Skeletal muscle cell (primary cell): ENCODE data around the gene BAZ2B.

Experiments used
- DNase-seq: peaks from one replicate; pipeline ENCODE4 v3.0.0-alpha.2; 2010; ENCODE audit warnings: low read depth
- H3K4me3 ChIP-seq: 2 replicates; pipeline ENCODE4 v1.5.1; 2011; ENCODE audit warnings: low read depth, mild to moderate bottlenecking, control low read depth, low read length, moderate library complexity

BAZ2B gene

DNA sequence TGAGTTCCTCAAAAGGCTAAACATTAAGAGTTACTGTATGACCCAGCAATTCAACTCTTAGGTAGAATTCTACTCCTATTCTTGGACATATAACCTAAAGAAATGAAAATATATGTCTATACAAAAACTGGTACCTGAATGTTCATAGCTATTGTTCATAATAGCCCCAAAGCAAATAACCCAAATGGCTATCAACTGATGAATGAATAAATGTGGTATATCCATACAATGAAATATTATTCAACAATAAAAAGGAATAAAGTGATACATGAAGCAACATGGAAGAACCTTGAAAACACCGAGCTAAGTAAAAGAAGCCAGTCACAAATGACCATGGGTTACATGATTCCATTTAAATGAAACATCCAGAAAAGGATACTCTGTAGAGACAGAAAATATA, 114.6 kb downstream of the BAZ2B start:
- no peak overlapping the region for H3K4me3 ChIP-seq
- DNase-seq = no peak

DNA sequence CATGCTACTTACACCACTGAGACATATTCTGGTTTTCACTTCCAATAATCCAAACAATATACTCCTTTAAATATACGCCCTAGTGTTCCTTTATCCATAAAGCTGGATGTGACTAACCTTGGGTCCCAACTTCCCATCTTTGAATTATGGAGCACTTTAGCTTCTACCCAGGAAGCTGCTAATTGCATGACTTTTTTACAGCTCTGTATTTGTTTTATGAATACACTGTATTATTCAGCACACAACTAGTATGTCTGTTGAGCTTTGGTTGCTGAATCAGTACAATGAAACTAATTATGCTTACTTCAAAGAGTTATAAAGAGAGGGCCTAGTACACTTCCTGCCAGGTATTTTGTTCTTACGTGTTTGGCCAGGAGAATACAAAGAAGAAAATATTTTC, 118.5 kb downstream of the BAZ2B start:
- H3K4me3 ChIP-seq = no peak overlapping the region
- DNase-seq = no peak

DNA sequence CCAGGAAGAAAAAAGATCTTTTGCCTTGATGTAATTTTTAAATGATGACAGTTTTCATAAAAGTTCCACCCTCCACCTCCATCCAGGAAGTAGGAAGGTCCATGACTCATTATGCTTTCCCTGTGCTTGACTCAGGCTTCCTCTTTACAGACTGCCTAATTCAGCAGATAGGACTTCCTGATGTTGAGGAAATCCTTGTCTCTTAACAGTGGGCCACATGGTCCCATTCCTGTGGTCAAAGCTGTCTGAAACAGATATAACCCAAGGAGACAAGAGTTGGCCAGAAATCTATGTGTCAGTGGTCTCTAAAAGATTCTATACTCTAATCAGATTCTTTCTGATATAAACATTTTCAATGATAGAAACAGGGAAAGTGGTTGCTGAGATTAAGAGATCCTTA, 119.1 kb downstream of the BAZ2B start:
- H3K4me3 ChIP-seq = no peak overlapping the region
- peak; percentile 78 for DNase-seq

DNA sequence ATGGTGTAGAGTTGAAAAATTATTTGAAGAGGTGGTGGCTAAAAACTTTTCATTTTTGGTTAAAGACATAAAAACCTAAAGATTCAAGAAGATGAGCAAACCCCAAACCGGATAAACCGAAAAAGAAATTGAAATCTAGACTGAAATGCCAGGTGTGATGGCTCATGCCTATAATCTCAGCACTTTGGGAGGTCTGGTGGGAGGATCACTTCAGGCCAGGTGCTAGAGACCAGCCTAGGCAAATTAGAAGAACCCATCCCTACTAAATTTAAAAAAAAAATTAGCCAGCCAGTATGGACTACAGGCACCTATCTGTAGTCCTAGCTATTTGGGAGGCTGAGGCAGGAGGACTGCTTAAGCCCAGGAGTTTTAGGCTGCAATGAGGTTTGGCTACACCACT, 126.9 kb downstream of the BAZ2B start:
- H3K4me3 ChIP-seq = no peak overlapping the region
- DNase-seq = no peak

DNA sequence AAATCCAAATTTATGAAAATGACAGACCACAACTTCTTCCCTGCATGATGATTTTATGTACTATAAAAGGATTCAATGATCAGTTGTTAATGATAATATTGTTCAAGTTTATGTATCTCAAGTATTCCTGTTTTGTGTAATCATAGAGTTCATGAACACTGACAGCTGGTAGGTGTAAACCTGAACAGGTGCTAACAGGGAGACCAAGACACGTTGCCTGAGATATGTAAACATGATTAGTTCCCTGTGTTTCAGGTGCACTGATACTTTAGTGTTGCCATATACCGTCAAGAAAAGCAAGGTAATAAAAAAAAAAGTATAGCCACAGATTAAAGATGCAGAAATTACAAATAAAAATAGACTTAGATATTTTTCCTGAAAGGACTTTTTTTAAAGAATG, 131.8 kb downstream of the BAZ2B start:
- no peak overlapping the region for H3K4me3 ChIP-seq
- no peak for DNase-seq

DNA sequence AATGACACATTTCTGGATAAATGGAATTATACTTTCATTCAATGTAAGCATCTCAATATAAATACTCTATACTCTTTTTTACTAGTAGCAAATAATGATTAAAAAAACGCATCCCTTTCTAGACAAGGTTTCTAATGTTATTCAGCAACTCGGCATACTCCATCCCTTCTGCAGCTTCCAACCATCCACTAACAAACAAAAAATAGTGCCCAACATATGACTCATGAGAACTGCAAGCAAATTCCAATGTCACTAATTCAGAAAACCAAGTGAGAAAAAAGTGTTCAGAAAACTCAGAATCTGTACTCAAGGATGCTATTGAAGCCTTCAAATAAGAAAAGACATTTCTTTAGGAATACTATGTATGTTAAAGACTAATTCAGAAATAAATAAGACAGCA, 140.0 kb downstream of the BAZ2B start:
- H3K4me3 ChIP-seq = no peak overlapping the region
- no peak for DNase-seq

DNA sequence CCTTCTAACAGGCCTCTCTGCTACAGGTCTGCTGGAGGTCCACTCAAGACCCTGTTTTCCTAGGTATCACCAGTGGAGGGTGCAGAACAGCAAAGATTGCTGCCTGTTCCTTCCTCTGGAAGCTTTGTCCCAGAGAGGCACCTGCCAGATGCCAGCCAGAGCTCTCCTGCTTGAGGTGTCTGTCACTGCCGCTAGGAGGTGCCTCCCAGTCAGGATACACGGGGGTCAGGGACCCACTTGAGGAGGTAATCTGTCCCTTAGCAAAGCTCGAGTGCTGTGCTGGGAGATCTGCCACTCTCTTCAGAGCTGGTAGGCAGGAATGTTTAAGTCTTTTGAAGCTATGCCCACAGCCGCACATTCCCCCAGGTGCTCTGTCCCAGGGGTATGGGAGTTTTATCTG, 140.6 kb downstream of the BAZ2B start:
- H3K4me3 ChIP-seq = no peak overlapping the region
- no peak for DNase-seq

DNA sequence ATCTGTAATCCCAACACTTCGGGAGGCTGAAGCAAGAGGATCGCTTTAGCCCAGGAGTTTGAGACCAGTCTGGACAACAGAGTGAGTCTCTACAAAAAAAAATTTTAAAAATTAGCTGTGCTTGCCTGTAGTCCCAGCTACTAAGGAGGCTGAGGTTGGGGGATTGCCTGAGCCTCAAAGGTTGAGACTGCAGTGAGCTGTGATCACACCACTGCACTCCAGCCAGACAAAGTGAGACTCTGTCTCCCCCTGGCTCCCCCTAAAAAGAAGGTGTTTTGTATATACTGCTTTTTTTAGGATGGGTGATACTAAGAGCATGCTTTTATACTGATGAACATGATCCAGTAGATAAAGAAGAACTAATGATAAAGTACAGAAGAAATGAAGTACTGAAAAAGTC, 145.0 kb downstream of the BAZ2B start:
- H3K4me3 ChIP-seq = no peak overlapping the region
- DNase-seq = no peak

DNA sequence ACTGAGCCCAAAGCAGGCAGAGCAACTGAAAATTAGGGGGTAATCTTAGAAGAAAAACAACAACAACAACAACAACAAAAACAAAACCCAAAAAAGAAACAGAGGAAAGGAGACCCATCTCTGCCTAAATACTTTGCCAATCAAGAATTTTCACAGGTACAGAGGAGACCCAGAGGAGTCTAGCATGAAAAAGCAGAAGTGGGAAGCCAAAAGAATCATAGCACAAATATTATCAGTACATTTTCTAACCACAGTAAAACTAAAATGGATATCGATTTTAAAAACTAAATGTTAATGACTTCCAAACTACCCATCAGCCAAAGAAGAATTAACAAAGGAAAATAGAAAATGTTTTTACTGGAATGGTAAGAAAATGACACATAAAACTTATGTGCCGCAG, 148.1 kb downstream of the BAZ2B start:
- DNase-seq = no peak
- no peak overlapping the region for H3K4me3 ChIP-seq

DNA sequence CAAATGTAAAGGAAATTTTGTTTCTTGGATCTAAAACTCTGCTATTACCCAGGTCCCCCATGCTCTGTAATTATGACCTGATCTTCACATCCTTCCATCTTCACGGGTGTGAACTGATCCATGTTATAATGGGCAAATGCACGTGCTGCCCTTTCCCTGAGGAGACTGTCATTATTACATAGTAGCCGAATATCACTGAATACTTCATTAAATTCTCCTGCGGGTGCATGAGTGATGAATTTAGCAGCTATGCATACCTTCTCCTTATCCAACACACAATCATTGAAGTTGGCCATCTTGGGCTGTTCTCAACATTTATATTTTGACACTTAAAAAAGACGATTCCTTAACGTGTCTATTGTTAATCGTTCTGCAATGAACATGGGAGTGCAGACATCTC, 153.4 kb downstream of the BAZ2B start:
- H3K4me3 ChIP-seq = no peak overlapping the region
- no peak for DNase-seq

DNA sequence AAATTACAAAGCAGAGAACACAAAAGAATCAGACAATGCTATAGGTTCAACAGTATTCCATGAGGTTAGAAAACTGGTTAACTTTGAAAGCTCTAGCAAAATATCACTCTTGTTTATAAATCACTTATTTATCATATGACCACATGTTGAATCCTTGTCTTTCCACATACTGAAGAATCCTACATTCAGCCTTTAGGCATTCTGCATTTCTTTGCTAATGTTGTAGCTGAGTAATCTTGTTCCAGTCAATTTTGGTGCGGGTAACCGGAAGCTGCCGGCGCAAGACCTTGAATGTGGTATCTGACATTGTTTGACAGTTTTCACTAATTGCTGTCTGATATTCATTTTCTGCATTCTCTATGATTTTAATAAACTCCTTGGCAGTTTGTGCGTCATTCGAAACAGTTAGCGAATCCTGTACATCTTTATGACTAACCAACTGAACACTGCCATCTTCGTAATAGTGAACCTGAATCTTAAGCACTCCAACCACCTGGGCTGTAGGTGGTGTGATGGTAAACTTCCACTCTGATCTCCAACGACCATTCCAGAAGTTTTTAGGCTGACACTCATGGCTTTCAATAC, 154.1 kb downstream of the BAZ2B start:
- H3K4me3 ChIP-seq = no peak overlapping the region
- DNase-seq = no peak

DNA sequence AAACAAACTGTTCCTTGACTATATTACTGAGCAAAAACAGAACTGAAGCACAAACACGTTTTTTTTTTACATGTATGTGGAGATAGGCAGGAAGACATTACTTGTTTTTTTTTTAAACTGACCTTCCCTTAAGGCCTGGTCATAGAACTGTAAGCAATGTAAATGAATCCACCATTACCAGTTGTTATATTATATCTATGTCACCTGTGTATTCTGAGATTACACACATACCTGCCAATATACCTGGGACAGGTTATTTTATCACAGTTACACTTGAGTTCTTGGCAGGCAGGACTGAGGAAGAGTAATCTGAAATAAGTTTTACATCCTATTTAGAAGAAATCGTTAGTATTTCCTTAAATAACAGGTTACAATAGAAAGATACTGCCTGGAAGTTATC, 155.3 kb downstream of the BAZ2B start:
- H3K4me3 ChIP-seq = no peak overlapping the region
- no peak for DNase-seq

DNA sequence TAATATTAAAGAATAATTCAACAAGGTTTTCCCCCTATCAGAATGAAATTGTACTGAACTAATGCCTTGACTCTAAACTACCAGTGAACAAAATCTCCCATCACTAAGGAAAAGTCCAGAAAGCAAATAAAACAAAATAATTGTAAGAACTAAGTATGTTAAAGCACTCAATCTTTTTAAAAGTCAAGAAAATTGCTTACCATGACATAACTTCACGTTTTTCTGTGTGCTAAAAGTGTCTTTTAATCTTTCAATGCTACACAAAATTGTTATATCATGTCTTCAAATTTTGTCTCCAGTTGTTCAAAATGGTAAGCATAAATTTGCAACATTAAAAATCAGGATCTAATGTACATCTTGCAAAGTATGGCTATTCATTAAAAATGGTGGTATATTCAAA, 156.1 kb downstream of the BAZ2B start:
- no peak overlapping the region for H3K4me3 ChIP-seq
- DNase-seq = no peak

DNA sequence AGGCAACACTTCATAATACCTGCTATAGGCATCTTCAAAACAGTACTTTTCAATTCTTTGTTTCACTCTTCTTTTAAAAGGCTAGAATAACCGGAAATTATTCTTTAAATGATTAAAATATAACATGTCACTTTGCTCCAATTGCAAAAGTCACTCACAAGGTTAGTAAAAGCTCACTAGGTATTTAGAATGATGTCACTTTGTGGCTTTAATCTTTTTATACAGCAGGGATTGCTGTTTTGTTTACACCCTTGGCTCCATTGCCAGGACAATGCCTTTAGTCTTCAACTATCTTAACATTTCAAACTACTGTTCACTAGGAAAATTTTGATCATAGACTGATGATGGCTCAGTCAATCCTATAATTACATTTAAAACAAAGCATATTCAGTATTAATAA, 157.1 kb downstream of the BAZ2B start:
- no peak for DNase-seq

DNA sequence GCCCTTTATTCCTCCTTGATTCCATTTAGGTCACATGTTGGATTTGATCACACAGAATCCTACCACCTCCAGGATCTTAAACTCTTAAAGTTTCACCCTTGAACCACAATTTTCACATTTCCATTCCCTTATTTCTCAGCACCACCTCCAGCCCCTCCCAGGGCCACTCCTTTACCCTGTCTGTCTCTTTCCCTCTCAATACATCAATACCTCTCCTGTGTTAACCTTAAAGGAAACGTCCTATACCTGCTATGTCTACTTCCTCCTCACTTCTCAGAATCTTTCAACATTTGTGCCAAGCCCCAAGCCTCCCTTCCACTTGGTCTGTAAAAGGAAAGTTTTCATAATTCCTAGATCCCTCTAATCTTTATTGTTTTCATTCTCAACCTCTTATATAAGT, 158.8 kb downstream of the BAZ2B start:
- H3K4me3 ChIP-seq = no peak overlapping the region
- DNase-seq = no peak

More for the DNA sequence above, 157.1 kb downstream of the BAZ2B start:
- H3K4me3 ChIP-seq = no peak overlapping the region

DNA sequence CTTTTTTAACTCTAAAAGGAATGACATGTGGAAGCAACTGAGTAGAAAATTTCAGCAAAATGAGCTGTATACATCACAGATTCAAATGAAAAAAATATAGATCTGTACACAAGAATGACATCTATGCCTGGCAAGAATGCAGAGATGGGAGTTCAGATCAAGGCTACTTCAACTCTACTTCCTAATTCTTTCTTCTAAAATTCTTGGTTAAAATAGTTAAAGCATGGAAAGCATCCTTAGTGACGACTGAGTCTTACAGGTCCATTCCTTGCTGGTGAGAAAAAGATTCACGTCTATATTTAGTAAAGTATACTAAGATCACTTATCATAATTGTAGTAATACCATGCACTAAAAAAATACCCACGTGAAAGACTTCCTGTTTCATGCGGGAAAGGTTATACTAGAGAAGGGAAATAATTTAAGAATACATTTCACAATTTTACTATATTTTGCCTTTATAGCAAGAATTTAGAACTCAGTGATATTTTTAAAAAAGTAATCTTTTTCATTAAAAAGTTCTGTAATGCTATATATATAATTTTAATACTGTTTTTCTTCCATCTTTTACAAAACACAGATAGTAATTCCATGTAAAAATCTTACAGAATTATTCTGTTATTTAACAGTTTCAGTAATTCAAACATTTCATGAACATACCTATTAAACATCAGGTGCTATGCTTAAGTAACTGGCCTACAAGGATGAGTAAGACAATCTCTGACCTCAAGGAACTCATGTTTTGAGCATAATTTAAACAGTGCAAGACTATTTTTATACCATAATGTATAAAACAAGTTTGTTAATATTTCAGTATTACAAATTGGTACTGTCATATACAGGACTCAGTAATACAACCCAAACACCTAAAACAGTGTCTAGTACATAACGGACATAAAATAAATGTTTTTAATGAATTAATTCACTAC, 159.6 kb downstream of the BAZ2B start:
- no peak for DNase-seq

DNA sequence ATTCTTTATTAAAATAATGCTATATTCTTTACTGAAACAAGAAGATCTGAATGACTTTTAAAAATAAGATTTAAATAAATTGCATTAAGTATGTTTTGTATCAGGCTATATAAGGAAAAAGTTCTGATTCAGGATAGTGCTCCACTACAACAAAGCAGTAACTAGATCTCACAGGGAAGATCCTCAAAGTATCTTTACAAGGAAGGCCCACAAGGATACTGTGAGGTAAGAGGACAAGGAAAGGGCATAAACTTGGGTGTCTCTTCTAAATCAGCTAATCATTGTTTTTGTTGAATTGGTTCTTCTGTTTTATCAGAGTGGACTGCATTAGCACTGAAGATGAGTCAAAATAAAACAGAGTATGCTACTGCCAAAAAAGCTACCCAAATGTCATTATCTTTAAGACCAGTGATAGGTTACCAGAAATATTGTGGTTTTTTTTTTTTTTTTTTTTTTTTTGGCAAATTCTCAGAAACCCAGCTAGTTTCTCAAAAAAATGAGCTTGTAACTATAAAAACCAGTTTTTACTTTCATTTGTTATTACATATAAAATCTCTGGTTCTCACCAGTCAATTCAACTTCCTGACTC, 160.9 kb downstream of the BAZ2B start:
- no peak for DNase-seq

More for the DNA sequence above, 159.6 kb downstream of the BAZ2B start:
- no peak overlapping the region for H3K4me3 ChIP-seq

DNA sequence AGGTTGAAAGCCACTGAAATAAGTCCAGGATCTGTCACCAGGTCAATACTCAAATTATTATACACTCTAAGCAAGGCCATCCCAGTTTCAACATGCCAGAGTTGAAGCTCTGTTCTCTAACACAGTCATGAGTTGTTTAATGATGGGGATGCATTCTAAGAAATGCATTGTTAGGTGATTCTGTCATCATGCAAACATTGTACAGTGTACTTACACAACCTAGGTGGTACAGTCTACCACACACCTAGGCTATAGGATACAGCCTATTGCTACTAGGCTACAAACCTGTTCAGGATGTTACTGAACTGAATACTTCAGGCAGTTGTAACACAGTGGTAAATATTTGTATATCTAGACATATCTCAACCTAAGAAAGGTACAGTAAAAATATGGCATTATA, 162.2 kb downstream of the BAZ2B start:
- H3K4me3 ChIP-seq = no peak overlapping the region
- DNase-seq = no peak

More for the DNA sequence above, 160.9 kb downstream of the BAZ2B start:
- no peak overlapping the region for H3K4me3 ChIP-seq

DNA sequence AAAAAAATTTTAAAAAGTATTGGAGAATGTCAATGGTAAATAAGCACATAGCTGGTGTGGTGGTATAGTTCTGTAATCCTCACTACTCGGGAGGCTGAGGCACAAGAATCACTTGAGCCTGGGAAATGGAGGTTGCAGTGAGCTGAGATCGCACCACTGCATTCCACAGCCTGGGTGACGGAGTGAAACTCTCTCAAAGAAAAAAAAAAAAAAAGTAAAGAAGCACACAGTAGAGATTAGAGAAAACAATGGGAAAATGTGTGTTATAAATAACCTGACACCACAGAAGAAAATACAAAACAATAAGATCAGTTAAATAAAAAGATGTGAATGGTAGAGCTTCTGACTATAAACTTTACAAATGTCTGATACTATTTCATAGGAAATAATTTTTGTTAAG, 166.2 kb downstream of the BAZ2B start:
- no peak for DNase-seq
- H3K4me3 ChIP-seq = no peak overlapping the region

DNA sequence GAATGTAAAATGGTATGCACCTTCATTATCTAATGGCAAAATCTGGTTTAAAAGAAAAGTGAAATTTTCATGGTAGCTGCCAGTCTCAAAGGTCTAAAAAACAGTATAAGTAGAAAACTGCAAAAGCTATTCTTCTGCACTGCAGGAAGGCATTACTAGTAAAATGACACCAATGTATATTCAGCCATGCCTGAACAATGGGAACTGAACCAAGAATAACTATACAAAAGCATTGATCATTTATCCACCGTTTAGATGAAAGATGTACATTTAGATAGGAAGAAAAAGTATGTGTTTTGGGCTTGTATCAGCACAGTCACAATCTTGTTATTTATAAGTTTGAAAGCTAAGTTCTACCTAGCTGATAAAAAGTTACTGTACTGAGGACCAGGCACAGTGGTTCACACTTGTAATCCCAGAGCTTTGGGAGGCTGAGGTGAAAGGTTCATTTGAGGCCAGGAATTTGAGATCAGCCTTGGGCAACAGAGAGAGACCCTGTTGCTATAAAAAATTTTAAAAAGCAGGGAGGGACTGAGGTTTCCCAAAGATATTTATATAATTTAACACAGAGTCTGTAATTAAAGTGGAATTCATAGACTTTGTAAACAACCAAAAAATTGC, 166.7 kb downstream of the BAZ2B start:
- H3K4me3 ChIP-seq = no peak overlapping the region
- DNase-seq = no peak
